ENCODE measurements around the gene SPOCK2. TPM values are rescaled to one million over a fixed set of nuclear protein-coding genes. Genes with fewer than 3 reads are reported as not detected.

SPOCK2 gene
- total and polyA plus RNA-seq, 2 of the 4 experiments (the other 2 are of a cell fraction) = 0.02 TPM; not detected in 1

DNA sequence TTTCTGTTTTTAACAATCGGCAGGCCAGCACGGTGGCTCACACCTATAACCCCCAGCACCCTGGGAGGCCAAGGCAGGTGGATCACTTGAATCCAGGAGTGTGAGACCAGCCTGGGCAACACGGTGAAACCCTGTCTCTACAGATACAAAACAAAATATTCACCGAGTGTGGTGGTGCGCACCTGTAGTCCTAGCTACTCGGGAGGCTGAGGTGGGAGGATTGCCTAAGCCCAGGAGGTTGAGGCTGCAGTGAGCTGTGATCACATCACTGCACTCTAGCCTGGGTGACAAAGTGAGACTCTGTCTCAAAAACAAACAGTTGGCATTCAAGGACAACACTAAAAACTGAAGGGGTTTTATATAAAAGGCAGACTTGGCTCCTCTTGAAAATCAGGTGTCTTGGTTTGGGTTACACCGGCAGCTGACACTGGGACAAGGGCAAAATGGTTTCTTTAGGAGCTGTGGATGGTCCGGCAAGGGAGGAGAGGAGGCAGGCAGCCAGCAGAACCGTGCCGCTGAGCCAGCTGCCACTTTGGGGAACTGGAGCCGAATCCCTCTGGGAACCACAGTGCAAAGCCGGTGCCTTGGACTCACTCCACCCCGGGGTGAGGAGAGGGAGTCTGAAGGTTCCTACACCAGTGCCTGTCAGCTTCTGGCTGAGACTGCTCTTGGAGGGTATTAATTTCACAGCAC is 71.6 kb downstream of the SPOCK2 start:
- H2AK5ac ChIP-seq (ENCODE audit: low read depth, low read length) = peak overlapping the region; percentile 41; the same call in 1 of the 2 replicates
- no peak overlapping the region; the same call in 1 of the 2 replicates for H3K23ac ChIP-seq (ENCODE audit: low read depth, low read length)
- no peaks in the 10 kb centered on the region for H3K9me3 ChIP-seq (ENCODE audit: control insufficient read depth, insufficient read depth, low read length)
- no peak overlapping the region for H3K56ac ChIP-seq (ENCODE audit: extremely low read depth, insufficient read depth, low read length)
- H3K79me1 ChIP-seq (ENCODE audit: low read depth in 1 of 2, low read length in 2 of 2) = no peaks in the 10 kb centered on the region; a peak in 1 of 4 replicates
- H2BK20ac ChIP-seq (ENCODE audit: low read depth, low read length) = peak overlapping the region; percentile 52; the same call in 1 of the 2 replicates
- ATAC-seq (ENCODE audit: low read depth) (no peak), DNase-seq (no peak)
- BruUV-seq (replicated peaks) = no TSS peak
- peak overlapping the region; percentile 11 for H2BK120ac ChIP-seq (ENCODE audit: low read depth, low read length)
- no peak overlapping the region for H3K9ac ChIP-seq (ENCODE audit: low read depth, low read length)
- H2AFZ ChIP-seq (replicated peaks; ENCODE audit: low read length, poor library complexity) = no peak overlapping the region
- H4K91ac ChIP-seq (ENCODE audit: insufficient read depth, low read depth, low read length) = no peak overlapping the region
- no peak overlapping the region for H2BK15ac ChIP-seq (ENCODE audit: low read depth, low read length)
- peaks cover 10% of the 10 kb centered on the region; the same call in 1 of the 2 replicates for H4K20me1 ChIP-seq (ENCODE audit: insufficient read depth, low read length)
- H4K5ac ChIP-seq (ENCODE audit: low read depth, low read length) = no peak overlapping the region
- CTCF ChIA-PET = no interaction called here
- no peak overlapping the region for H3K14ac ChIP-seq (replicated peaks; ENCODE audit: low read depth, low read length)
- no peak overlapping the region for H2AK9ac ChIP-seq (replicated peaks; ENCODE audit: low read depth, low read length, poor library complexity)
- no peak overlapping the region for H3K4me3 ChIP-seq (ENCODE audit: insufficient read depth, low read depth, low read length)
- in situ Hi-C loops (cut with MboI; ENCODE audit: low sequenced_read_pairs) = no loop called here
- dilution Hi-C loops (cut with HindIII; ENCODE audit: low sequenced_read_pairs, unreplicated experiment) = no loop called here
- H3K9me1 ChIP-seq (ENCODE audit: insufficient read depth, low read length) = peaks cover 14% of the 10 kb centered on the region
- no peak overlapping the region for H3K4me2 ChIP-seq (ENCODE audit: low read depth, low read length)
- POLR2A ChIA-PET (ENCODE audit: unreplicated experiment) = interaction anchor here (0.7 kb wide), 1 partner anchor 1597 kb away, joined by 6 read pairs; no protein-coding TSS in a partner anchor
- TF ChIP-seq SMC3 (IDR thresholded peaks at IDR 0.05; ENCODE audit: low read depth, low read length) (no peak), FOS (IDR thresholded peaks at IDR 0.05; ENCODE audit: low read depth, low read length) (no peak), BHLHE40 (IDR thresholded peaks at IDR 0.05; ENCODE audit: low read depth, low read length) (no peak), NFE2L2 (IDR thresholded peaks at IDR 0.05; ENCODE audit: low read depth, low read length) (no peak), RFX5 (IDR thresholded peaks at IDR 0.05; ENCODE audit: low read depth, low read length) (no peak), CEBPB (IDR thresholded peaks at IDR 0.05; ENCODE audit: low read depth, low read length) (no peak), POLR2A (IDR thresholded peaks at IDR 0.05; ENCODE audit: low read depth, low read length) (no peak), MXI1 (IDR thresholded peaks at IDR 0.05; ENCODE audit: borderline replicate concordance, low read depth, low read length) (no peak), RAD21 (IDR thresholded peaks at IDR 0.05; ENCODE audit: low read length) (no peak), MAFK (IDR thresholded peaks at IDR 0.05; ENCODE audit: low read depth, low read length) (no peak), CHD1 (IDR thresholded peaks at IDR 0.05; ENCODE audit: low read depth, low read length) (no peak), RCOR1 (IDR thresholded peaks at IDR 0.05; ENCODE audit: insufficient replicate concordance, low read length) (no peak), MAZ (IDR thresholded peaks at IDR 0.05; ENCODE audit: borderline replicate concordance, low read depth, low read length) (no peak)
- TF ChIP-seq, protein P1, sequence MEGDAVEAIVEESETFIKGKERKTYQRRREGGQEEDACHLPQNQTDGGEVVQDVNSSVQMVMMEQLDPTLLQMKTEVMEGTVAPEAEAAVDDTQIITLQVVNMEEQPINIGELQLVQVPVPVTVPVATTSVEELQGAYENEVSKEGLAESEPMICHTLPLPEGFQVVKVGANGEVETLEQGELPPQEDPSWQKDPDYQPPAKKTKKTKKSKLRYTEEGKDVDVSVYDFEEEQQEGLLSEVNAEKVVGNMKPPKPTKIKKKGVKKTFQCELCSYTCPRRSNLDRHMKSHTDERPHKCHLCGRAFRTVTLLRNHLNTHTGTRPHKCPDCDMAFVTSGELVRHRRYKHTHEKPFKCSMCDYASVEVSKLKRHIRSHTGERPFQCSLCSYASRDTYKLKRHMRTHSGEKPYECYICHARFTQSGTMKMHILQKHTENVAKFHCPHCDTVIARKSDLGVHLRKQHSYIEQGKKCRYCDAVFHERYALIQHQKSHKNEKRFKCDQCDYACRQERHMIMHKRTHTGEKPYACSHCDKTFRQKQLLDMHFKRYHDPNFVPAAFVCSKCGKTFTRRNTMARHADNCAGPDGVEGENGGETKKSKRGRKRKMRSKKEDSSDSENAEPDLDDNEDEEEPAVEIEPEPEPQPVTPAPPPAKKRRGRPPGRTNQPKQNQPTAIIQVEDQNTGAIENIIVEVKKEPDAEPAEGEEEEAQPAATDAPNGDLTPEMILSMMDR (conservative IDR thresholded peaks at IDR 0.05; ENCODE audit: low read depth, low read length) = no peak
- TF ChIP-seq, protein P2, sequence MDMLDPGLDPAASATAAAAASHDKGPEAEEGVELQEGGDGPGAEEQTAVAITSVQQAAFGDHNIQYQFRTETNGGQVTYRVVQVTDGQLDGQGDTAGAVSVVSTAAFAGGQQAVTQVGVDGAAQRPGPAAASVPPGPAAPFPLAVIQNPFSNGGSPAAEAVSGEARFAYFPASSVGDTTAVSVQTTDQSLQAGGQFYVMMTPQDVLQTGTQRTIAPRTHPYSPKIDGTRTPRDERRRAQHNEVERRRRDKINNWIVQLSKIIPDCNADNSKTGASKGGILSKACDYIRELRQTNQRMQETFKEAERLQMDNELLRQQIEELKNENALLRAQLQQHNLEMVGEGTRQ (IDR thresholded peaks at IDR 0.05; ENCODE audit: low read depth, low read length) = no peak
- TF ChIP-seq, protein P3, sequence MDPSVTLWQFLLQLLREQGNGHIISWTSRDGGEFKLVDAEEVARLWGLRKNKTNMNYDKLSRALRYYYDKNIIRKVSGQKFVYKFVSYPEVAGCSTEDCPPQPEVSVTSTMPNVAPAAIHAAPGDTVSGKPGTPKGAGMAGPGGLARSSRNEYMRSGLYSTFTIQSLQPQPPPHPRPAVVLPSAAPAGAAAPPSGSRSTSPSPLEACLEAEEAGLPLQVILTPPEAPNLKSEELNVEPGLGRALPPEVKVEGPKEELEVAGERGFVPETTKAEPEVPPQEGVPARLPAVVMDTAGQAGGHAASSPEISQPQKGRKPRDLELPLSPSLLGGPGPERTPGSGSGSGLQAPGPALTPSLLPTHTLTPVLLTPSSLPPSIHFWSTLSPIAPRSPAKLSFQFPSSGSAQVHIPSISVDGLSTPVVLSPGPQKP (IDR thresholded peaks at IDR 0.05; ENCODE audit: borderline replicate concordance, low read depth, low read length) = no peak
- H2BK5ac ChIP-seq (ENCODE audit: low read depth, low read length, poor library complexity, severe bottlenecking) = no peak overlapping the region
- H3K27ac ChIP-seq (ENCODE audit: insufficient read depth, low read length) = no peak overlapping the region
- H3K4ac ChIP-seq (ENCODE audit: low read depth, low read length) = peak overlapping the region; percentile 35
- WGBS, 2 experiments (ENCODE audit: extremely low coverage in 2 of 2, insufficient read length in 1 of 2) = no CpG with 5 or more reads among the region's 13 CpGs
- no peaks in the 10 kb centered on the region for H3K36me3 ChIP-seq (ENCODE audit: control insufficient read depth, insufficient read depth, low read length)
- intact Hi-C loops (cut with micrococcal nuclease) = no loop called here
- peaks cover 5% of the 10 kb centered on the region for H3K27me3 ChIP-seq (ENCODE audit: control insufficient read depth, insufficient read depth, low read length)
- H3K18ac ChIP-seq (ENCODE audit: low read depth, low read length) = no peak overlapping the region
- H3K4me1 ChIP-seq (ENCODE audit: control insufficient read depth, insufficient read depth, low read length) = peaks cover 14% of the 10 kb centered on the region
- no peak overlapping the region for H4K8ac ChIP-seq (ENCODE audit: low read depth in 2 of 2, low read length in 2 of 2)
